GM12891 (cell line): ENCODE results near the gene SLC25A21.

Experiments used
- DNase-seq: peaks from one replicate; pipeline ENCODE4 v3.0.0; 2011; ENCODE audit warnings: low spot score; ENCODE audit not compliant: insufficient read length
- FAIRE-seq: peaks from 2 replicates; lab custom pipeline; 2011; peaks lifted over from hg19 to GRCh38; lab: Jason Lieb, UNC
- PAX5 ChIP-seq: IDR thresholded peaks from 2 replicates; pipeline ENCODE4 v1.6.1; 2011; ENCODE audit warnings: low read length, moderate library complexity, mild to moderate bottlenecking; ENCODE audit not compliant: insufficient read depth, severe bottlenecking
- POLR2A ChIP-seq: IDR thresholded peaks from 2 replicates; pipeline ENCODE4 v1.6.1; 2011; ENCODE audit warnings: low read depth, low read length, control low read depth
- POLR2AphosphoS5 ChIP-seq: IDR thresholded peaks from 2 replicates; pipeline ENCODE4 v1.6.1; 2011; ENCODE audit warnings: low read depth, low read length, control low read depth
- POU2F2 ChIP-seq: IDR thresholded peaks from 2 replicates; pipeline ENCODE4 v1.6.1; 2011; ENCODE audit warnings: low read depth, mild to moderate bottlenecking, control low read depth, low read length, moderate library complexity
- SPI1 ChIP-seq: IDR thresholded peaks from 2 replicates; pipeline ENCODE4 v1.6.1; 2011; ENCODE audit warnings: low read depth, low read length, control low read depth
- TAF1 ChIP-seq: IDR thresholded peaks from 2 replicates; pipeline ENCODE4 v1.6.1; 2011; ENCODE audit warnings: low read depth, low read length, control low read depth

SLC25A21 gene

DNA sequence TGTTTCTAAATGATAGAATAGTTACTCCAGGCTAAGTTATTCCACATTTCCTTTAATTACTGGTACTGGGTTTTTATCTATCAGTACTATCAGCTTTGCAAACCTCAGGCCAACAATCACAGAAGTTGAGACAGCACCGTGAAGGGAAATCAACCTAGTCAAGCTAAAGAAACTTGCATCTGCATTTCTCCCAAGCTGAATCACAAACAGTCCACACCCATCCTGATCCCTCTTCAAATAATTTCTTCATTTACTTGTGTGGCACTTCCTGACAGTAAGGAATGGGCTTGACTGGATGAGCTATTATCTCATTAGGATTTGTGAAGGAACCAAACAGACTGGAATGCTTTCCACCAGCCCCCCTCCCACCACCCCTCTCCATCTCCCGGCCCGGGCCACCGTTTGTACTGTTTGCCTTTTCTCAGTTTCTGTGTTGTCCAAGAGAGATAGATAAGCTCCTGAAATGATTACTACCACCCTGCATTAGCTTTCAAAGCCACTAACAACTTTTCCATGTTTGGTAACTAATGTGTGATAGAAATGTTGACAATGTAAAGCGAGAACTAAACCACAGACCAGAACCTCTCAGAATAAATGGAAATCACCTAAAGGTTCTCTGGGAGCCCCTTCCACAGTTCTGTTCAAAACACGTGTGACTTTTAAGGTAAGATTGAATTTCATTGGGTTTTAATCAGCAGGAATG, 236.3 kb downstream of the SLC25A21 start:
- FAIRE-seq (no peak), DNase-seq (no peak)
- TF ChIP-seq SPI1 (no peak), TAF1 (no peak), POLR2A (no peak), PAX5 (no peak), POU2F2 (no peak), POLR2AphosphoS5 (no peak)

DNA sequence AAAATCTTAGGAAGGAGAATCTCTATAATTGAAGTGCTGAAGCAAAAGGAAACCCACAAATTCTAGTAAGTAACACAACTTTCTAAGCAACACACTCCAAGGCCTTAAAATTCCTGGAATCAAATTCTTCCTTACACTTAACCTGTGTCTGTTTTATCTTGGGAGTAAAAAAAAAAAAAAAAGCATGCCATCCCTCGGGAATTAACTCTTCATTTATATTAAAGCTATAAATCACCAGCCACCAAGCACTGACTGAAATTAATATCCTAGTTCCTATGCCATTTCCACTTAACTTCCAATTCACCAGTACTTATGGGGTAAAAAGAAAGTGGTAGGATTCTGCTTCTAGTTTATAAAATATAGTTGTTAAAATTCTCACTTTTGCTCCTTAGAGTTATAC, 238.1 kb downstream of the SLC25A21 start:
- no peak for DNase-seq
- no peak for TF ChIP-seq PAX5
- no peak for TF ChIP-seq POLR2AphosphoS5
- no peak for TF ChIP-seq POLR2A
- no peak for TF ChIP-seq TAF1
- no peak for TF ChIP-seq SPI1
- no peak for TF ChIP-seq POU2F2
- no peak for FAIRE-seq

GRCh38 chr14:36931791-36932190, 240.6 kb downstream of the SLC25A21 start:
- FAIRE-seq, result no peak
- no peak for DNase-seq
- TF ChIP-seq POLR2AphosphoS5, result no peak
- TF ChIP-seq SPI1, result no peak
- no peak for TF ChIP-seq POLR2A
- no peak for TF ChIP-seq POU2F2
- TF ChIP-seq PAX5, result no peak
- TF ChIP-seq TAF1, result no peak

DNA sequence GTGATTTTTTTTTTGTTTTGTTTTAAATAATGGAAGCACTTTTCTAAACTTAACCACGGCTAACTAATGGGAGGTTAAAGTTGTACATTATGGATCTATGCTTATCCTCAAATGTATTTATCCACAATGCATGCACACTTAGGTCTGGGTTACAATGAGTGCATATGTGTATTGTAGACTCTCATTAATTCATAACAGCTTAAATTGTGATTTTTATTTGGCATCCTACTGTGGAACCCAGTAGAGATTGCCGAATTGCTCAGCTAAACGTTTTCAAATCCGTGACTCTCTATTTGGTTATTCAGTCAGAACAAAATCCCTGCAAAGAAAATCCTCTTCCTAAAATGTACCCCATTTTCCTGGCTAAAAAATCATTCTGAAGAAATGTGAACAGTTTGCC, 244.0 kb downstream of the SLC25A21 start:
- TF ChIP-seq TAF1, result no peak
- no peak for TF ChIP-seq PAX5
- TF ChIP-seq POLR2AphosphoS5, result no peak
- TF ChIP-seq SPI1, result no peak
- no peak for TF ChIP-seq POLR2A
- no peak for DNase-seq
- no peak for FAIRE-seq

- FAIRE-seq, result no peak
- no peak for DNase-seq
- TF ChIP-seq SPI1 (no peak), POLR2A (no peak), POU2F2 (no peak)
Measured at GRCh38 chr14:36925094-36925493, 247.3 kb downstream of the SLC25A21 start.

DNA sequence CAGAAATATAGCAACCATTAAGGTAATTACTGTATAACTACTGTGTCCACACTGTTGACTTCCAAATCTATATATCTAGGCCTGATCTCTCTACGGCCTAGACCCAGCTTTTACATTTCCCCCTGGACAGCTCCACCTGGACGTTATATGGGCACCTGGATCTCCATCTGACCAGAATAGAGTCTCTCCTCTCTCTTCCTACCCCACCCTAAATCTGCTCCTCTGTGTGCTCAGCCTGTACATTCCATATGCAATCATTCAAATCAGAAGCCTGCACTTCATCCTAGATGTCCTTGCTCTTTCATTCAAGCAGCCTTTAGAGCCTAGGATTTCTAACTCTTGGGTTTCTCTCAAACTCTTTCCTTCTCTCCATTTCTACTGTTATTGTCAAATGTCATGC, 255.7 kb downstream of the SLC25A21 start:
- FAIRE-seq (no peak), DNase-seq (no peak)
- no peak for TF ChIP-seq POLR2A
- no peak for TF ChIP-seq POU2F2
- TF ChIP-seq PAX5, result no peak
- TF ChIP-seq SPI1, result no peak

- FAIRE-seq (no peak), DNase-seq (no peak)
- no peak for TF ChIP-seq SPI1
- no peak for TF ChIP-seq POLR2AphosphoS5
- TF ChIP-seq POLR2A, result no peak
- no peak for TF ChIP-seq TAF1
- TF ChIP-seq PAX5, result no peak
- no peak for TF ChIP-seq POU2F2
Measured at GRCh38 chr14:36915081-36915480, 257.3 kb downstream of the SLC25A21 start.

GRCh38 chr14:36910578-36910977, 261.8 kb downstream of the SLC25A21 start:
- FAIRE-seq (no peak), DNase-seq (no peak)
- TF ChIP-seq PAX5, result no peak
- no peak for TF ChIP-seq POLR2A
- no peak for TF ChIP-seq TAF1
- no peak for TF ChIP-seq POU2F2
- no peak for TF ChIP-seq SPI1
- TF ChIP-seq POLR2AphosphoS5, result no peak

DNA sequence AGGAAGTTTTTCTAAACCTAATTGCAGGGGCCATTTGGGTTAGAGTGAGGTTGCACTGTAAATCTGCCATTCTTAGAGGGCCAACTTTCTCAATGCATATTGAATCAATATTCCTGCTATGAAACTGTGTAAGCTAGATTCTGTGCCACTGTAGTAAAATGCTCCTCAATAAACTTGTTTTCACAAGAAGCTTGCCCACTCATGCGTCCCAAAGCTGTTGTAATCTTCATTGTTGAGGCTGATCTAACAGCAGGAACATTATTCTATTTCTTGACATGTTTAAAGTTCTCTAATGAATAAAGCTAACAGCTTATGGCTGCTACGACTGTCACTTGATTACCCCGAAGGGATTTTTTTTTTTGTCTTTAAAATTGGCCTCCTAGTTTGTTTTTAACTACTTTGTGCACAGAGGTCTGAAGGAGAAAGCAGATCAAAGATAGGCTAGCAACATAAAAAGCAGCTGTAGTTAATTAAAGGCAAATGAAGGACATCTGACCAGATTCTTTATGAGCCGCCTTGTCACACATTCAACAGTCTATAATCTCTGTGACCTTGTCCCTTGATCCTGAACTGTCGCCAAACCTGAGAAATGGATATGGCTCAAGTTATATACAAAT, 267.0 kb downstream of the SLC25A21 start:
- DNase-seq (no peak), FAIRE-seq (no peak)
- TF ChIP-seq POLR2AphosphoS5 (no peak), SPI1 (no peak), POU2F2 (no peak), PAX5 (no peak)

- FAIRE-seq (no peak), DNase-seq (no peak)
- TF ChIP-seq POLR2A, result no peak
- no peak for TF ChIP-seq POU2F2
- TF ChIP-seq SPI1, result no peak
- no peak for TF ChIP-seq TAF1
- no peak for TF ChIP-seq PAX5
- no peak for TF ChIP-seq POLR2AphosphoS5
Measured at GRCh38 chr14:36901861-36902260, 270.5 kb downstream of the SLC25A21 start.
